T-helper 22 cell (primary cell): ENCODE measurements around the gene CCDC85C.

Experiments
- DNase-seq: peaks from one replicate; pipeline ENCODE4 v3.0.0-alpha.2; 2020; ENCODE audit warnings: low read depth

The CCDC85C gene

DNA sequence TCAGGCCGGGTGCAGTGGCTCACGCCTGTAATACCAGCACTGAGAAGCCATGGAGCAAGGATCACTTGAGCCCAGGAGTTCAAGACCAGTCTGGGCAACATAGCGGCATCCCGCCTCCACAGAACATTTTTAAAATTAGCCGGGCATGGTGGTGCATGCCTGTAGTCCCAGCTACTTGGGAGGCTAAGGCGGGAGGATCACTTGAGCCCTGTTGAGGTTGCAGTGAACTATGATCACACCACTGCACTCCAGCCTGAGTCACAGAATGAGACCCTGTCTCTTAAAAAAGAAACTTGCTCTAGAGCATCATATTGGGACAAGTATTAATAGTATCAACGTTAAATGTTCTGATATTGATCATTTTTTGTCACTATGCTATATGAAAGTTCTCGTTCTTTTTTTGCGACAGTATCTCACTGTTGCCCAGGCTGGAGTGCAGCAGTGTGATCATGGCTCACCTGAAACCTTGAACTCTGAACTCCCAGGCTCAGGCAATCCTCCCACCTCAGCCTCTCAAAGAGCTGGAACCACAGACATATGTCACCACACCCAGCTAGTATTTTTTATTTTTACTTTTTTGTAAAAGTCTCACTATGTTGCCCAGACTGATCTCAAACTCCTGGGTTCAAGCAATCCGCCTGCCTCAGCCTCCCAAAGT is 47.7 kb downstream of the CCDC85C start:
- DNase-seq, result no peak

- no peak for DNase-seq
Measured at GRCh38 chr14:99554757-99555531, 49.1 kb downstream of the CCDC85C start.

DNA sequence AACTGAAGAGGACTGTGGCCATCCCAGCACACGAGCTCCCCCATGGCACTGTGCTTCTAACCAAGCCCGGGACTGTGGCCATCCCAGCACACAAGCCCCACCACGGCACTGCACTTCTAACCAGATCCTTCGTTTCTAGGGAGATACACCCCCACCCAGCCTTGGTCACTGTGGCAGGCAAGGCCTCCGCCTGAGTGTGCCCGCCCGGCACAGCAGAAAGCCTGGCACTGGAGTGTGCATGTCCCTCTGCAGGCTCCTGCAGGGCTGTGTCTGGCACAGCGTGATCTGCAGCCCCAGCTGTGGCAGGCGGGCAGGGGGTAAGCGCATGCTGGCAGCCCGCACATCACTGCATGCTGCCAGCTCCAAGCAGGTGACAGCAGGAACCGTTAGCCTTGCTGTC is 49.8 kb downstream of the CCDC85C start:
- DNase-seq, result no peak

GRCh38 chr14:99552572-99553216 is 51.3 kb downstream of the CCDC85C start:
- no peak for DNase-seq

- DNase-seq, result no peak
Measured at GRCh38 chr14:99552021-99552553, 51.9 kb downstream of the CCDC85C start.

GRCh38 chr14:99551034-99551922 is 52.7 kb downstream of the CCDC85C start:
- no peak for DNase-seq

DNA sequence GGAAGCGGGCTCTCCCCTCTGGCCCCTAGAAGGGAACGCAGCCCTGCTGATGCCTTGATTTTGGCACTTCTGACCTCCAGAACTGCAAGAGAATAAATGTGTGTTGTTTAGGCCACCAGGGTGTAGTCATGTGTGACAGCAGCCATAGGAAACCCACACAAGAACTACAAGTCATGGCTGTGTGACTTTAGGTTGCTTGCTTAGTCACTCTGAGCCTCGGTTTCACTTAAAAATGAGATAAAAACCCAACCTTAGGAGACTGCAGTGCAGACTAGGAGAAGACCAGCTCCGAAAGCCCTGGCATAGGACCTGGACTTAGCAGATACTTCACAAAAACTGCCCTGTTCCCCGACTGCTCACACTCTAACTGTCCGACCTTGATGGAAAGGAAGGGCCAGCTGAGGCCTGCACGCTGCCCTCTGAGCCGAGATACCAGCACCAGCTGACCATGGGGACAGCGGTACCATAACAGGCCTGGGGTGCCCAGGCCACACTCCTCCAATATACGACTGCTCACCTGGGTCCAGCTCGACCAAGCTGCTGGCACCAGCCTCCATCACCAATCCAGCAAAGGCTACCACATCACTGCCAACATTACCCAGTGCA is 53.5 kb downstream of the CCDC85C start:
- DNase-seq, result no peak

DNA sequence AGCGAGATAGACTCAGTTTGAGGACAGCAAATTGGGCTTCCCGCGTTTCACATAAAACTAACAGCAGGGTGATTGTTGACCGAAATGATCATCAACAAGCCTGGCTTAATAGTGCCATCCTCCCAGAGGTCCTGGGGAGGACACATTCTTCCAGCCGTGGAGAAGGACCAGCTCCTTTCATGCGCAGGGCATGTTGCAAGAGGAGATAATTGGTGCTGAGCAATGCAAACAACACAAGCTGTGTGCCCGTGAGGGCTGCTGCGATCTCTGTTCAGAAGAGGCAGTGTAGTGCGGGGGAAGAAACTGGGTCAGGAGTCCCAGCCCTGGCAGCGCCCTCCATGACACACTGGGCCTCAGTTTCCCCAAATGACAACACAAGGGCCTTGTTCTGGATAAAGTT is 54.3 kb downstream of the CCDC85C start:
- DNase-seq, result no peak

DNA sequence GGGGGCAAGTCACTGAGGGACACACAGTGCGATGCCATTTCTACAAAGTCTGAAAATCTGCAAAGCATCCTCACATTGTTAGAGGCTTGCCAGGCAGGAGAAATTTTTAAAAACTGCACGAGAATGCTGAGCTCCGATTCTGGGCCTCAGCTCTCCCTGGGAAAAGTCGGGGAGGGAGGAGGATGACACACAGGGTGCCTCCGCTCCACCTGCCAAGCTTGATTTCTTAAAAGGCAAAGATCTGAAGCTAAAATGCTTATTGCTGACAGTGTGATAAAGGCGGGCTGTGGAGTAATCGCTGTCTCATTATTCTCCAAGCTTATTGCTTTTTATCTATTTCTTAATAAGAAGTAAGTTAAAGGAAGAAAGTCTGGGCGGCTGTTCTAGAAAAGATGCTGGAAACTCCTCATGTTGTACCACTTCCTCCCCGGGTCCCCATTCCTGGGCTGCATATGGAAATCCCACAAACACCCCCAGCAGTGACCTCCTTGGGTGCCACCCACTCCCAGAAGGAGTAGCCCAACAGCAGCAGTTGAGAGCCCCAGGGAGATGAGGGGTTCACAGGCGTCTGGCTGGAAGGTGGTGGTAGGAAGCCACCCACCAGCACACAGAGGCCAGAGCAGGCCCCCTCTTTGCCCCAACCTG is 55.0 kb downstream of the CCDC85C start:
- no peak for DNase-seq

DNA sequence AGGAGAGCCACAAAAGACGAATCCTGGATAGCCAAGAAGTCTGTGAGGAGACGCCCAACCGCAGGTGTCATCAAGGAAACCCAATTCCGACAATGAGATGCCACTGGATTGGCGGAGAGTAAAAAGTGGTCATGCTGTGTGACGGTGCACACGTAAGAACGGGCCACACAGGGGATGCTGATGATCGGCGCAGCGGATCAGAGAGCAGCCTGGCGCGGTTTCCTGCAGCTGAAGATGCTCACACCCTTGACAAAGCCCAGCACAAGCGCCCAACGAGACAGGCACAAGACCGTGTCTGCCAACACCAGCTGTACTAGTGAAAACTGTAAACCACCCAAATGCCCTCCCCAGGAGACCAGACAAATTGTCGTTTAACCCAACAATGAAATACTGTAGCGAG is 55.8 kb downstream of the CCDC85C start:
- DNase-seq, result no peak

GRCh38 chr14:99546234-99546879 is 57.6 kb downstream of the CCDC85C start:
- no peak for DNase-seq

DNA sequence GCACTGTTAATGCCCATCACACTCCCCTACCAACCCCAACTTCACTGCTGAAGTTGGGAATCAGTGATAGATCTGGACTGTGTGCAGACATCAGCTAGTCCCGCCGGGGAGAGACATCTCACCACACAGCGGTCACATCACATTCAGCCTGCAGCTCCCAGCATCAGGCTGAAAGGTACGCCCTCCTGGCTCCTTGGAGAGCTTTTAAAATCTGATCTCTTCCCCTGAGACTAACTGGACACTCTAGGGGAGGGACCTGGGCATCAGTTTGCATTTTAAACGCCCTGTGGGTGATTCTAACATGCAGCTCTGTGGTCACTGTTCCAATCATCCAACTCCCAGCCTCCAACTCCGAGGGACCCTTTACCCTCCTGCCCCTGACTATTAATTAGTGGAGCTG is 58.4 kb downstream of the CCDC85C start:
- no peak for DNase-seq

DNA sequence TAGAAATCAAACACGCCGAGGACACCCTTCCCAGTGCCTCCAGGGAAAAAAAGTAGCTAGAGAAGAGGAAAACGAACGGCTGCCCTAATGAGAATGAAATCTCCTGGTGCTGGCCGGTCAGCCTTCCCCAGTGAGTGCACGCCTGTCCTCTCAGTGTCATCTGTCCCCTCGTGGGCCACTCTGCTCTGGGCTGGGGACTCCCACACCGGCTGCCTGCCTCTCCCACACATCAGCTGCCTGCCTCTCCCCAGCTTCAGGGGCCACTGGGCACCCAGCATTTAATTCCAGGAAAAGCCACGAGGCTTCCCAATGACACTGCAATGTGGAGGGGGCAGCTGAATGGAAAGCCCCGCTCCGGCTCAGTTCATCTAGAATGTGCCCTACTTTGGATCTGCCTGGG is 59.0 kb downstream of the CCDC85C start:
- DNase-seq, result no peak

DNA sequence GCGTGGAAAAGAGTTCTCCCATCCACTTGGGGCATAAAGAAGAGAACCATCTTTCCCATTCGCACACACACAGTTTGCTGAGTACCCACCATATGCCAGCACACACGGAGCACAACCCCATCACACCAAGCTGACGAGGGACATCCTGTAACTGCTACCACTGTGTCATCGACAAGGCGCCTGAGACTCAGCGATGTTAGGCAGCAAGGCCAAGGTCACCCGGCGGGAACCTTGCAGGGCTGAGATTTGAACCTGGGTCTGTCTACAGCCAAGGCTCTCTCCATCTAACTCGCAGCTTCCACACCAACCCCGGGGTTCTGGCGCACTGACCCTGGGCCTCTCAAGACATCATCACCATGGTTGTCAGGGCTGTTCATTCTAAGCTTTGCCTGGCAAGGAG is 60.0 kb downstream of the CCDC85C start:
- DNase-seq, result no peak

GRCh38 chr14:99543370-99543769 is 60.6 kb downstream of the CCDC85C start:
- DNase-seq, result no peak

GRCh38 chr14:99542566-99542965 is 61.4 kb downstream of the CCDC85C start:
- no peak for DNase-seq

DNA sequence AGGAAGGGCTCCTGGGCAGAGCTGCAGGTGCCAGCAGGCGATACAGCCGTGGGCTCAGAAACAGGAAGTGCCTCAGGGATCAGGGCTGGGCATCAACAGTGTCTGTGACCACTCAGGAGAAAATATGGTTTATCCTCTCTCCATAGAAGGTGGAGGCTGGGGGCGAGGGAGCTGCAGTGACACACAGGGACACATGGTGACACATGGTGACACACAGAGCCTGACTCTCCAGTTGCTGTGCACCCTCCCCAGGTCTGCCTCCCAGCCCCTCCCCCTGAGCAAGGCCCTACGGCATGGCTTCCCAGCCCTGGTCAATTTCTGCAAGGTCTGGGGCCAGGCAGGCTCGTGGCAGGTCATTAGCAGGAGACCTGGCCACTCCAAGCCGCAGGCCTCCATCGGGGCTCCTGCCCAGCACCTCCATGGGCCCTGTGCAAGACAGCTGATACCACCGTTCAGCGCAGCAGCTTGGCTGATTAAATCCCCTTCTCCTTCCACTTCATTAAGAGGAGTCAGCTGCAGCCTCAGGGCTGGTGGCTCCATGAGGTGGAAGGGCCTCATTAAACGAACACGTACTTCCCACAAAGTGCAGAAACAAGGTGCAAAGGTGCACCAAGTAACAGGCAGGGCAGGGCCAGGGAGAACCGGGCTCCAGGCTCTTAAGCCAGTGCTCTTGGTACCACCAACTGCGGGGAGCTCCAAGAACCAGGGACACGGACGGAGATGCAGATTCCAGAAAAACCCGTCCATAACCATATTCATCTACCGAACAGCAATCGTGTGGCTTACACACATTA is 62.1 kb downstream of the CCDC85C start:
- DNase-seq, result no peak

DNA sequence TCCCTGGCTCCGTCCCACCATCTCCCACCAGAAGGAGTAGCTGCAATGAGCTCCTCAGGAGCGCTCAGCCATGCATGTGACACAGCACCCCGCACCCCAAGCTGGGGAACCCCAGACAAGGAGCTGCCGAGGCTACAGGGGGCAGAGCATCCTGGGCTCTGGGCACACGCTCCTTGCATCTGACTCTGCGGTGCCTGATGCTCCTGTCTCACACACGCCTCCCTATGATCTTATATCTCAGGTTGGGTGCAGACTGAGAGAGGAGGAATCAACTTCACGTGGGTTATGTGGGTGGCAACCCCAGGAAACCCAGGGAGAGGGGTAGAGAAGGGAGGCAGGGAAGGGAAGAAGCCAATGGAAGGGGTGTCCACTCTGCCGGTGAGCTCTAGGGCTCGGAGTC is 62.8 kb downstream of the CCDC85C start:
- no peak for DNase-seq

DNA sequence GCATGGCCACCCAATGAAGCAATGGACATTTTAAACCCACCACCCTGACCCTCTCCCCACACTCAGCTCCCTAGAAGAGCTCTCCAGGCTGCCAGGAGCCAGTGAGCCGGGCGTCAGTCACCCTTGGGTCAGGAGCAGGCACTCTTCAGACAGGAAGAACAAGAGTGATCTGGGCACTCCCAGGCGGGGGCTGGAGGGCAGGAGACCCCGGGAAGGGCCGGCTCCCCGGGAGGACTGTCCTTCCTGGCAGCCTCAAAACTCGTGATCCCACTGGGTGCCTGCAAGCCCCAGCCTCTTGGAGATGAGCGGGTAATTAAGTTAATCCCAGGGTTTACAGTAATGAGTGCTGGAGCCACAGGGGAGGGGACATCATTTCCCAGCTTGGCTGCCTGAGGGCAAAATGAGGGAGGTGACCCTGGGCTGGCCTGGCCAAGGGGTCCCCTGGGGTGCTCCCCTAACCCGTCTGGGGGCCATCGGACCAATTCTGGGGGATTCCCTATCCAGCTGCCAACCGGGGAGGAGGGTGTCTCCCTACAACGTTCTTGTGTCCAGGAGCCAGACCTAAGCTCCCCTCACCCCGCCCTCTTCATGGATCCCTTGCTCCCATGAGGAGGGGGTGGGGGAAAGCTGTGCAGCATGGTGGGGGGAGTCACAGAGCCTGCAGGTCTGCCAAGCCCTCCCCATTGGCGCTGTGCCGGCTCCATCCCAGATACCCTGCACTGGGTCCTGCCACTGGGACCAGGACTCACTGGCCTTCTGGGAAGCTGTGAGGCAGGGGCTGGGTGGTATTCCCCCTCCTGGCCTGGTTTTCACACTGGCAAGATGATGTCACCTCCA is 63.6 kb downstream of the CCDC85C start:
- DNase-seq, result no peak
